GM19395 (cell line): ENCODE measurements around the gene IL1A.

Experiments used
- ATAC-seq: cut with Tn5 transposase; IDR thresholded peaks from one replicate; pipeline ENCODE4 v1.9.1; 2021; ENCODE audit warnings: mild to moderate bottlenecking, moderate library complexity; ENCODE audit not compliant: unreplicated experiment

The IL1A gene

GRCh38 chr2:112793449-112793978 is 9.2 kb upstream of the IL1A start:
- no peak for ATAC-seq

GRCh38 chr2:112792419-112792818 is 8.1 kb upstream of the IL1A start:
- ATAC-seq: no peak

GRCh38 chr2:112791693-112792230 is 7.5 kb upstream of the IL1A start:
- ATAC-seq: no peak

- ATAC-seq: no peak
These were observed 6.7 kb upstream of the IL1A start for GRCh38 chr2:112791019-112791418.

- ATAC-seq: no peak
These were observed 6.0 kb upstream of the IL1A start for GRCh38 chr2:112790305-112790704.

GRCh38 chr2:112789186-112789585 is 4.9 kb upstream of the IL1A start:
- no peak for ATAC-seq

GRCh38 chr2:112788653-112789052 is 4.4 kb upstream of the IL1A start:
- no peak for ATAC-seq

GRCh38 chr2:112787729-112788393 is 3.6 kb upstream of the IL1A start:
- ATAC-seq: no peak

- no peak for ATAC-seq
These were observed 3.0 kb upstream of the IL1A start for GRCh38 chr2:112787294-112787693.

GRCh38 chr2:112783187-112783714 is 1.0 kb downstream of the IL1A start:
- no peak for ATAC-seq

- ATAC-seq: peak; percentile 87
These were observed 2.0 kb downstream of the IL1A start for GRCh38 chr2:112782234-112782799.

GRCh38 chr2:112779598-112779997 is 4.7 kb downstream of the IL1A start:
- no peak for ATAC-seq

GRCh38 chr2:112777036-112777435 is 7.3 kb downstream of the IL1A start:
- ATAC-seq: no peak

GRCh38 chr2:112776113-112776512 is 8.2 kb downstream of the IL1A start:
- ATAC-seq: no peak

- no peak for ATAC-seq
These were observed 9.6 kb downstream of the IL1A start for GRCh38 chr2:112774536-112775285.

- no peak for ATAC-seq
These were observed 10.7 kb downstream of the IL1A start for GRCh38 chr2:112773556-112773955.

- no peak for ATAC-seq
These were observed 11.3 kb downstream of the IL1A start for GRCh38 chr2:112772911-112773475.

GRCh38 chr2:112772322-112772721 is 12.0 kb downstream of the IL1A start:
- ATAC-seq: no peak

- no peak for ATAC-seq
These were observed 15.9 kb downstream of the IL1A start for GRCh38 chr2:112768432-112768831.

GRCh38 chr2:112767693-112768330 is 16.5 kb downstream of the IL1A start:
- ATAC-seq: no peak

- ATAC-seq: no peak
These were observed 19.0 kb downstream of the IL1A start for GRCh38 chr2:112765251-112765650.
